GM13976 (cell line): ENCODE measurements around the gene LRRC70.

Source experiments
- DNase-seq: peaks from one replicate; pipeline ENCODE4 v3.0.0; 2012; ENCODE audit warnings: low spot score
- CTCF ChIP-seq: IDR thresholded peaks from 2 replicates; pipeline ENCODE4 v1.5.1; 2012; ENCODE audit warnings: borderline replicate concordance, mild to moderate bottlenecking; ENCODE audit not compliant: insufficient read depth; ENCODE audit errors: extremely low read depth, missing control alignments, control extremely low read depth
- in situ Hi-C: fragments of 300-500 bp; cut with MboI; formaldehyde crosslinking; loops from one replicate; pipeline ENCODE4 v1.12.0; 2022; ENCODE audit warnings: low sequenced_read_pairs, mixed read lengths, inconsistent platforms; ENCODE audit not compliant: unreplicated experiment

LRRC70 gene

GRCh38 chr5:62589504-62589903, 10.9 kb downstream of the LRRC70 start:
- DNase-seq, result no peak
- TF ChIP-seq CTCF, result no peak

GRCh38 chr5:62590387-62590786, 11.8 kb downstream of the LRRC70 start:
- DNase-seq, result no peak
- in situ Hi-C loops, result loop anchor here (25.0 kb wide), 1 partner anchor 378 kb away; no protein-coding TSS in a partner anchor

More at GRCh38 chr5:62589504-62589903, 10.9 kb downstream of the LRRC70 start:
- in situ Hi-C loops, result loop anchor here (25.0 kb wide), 1 partner anchor 377 kb away; no protein-coding TSS in a partner anchor

GRCh38 chr5:62592558-62592957, 13.9 kb downstream of the LRRC70 start:
- no peak for DNase-seq
- TF ChIP-seq CTCF, result no peak
- in situ Hi-C loops, result loop anchor here (25.0 kb wide), 1 partner anchor 380 kb away; no protein-coding TSS in a partner anchor

More at GRCh38 chr5:62590387-62590786, 11.8 kb downstream of the LRRC70 start:
- no peak for TF ChIP-seq CTCF

GRCh38 chr5:62593331-62593730, 14.7 kb downstream of the LRRC70 start:
- in situ Hi-C loops, result loop anchor here (25.0 kb wide), 1 partner anchor 381 kb away; no protein-coding TSS in a partner anchor
- no peak for TF ChIP-seq CTCF
- DNase-seq, result no peak

GRCh38 chr5:62594364-62594984, 15.9 kb downstream of the LRRC70 start:
- in situ Hi-C loops, result loop anchor here (25.0 kb wide), 1 partner anchor 382 kb away; no protein-coding TSS in a partner anchor
- no peak for DNase-seq
- TF ChIP-seq CTCF, result no peak

- in situ Hi-C loops, result loop anchor here (25.0 kb wide), 1 partner anchor 384 kb away; no protein-coding TSS in a partner anchor
- DNase-seq, result no peak
- no peak for TF ChIP-seq CTCF
Observed at GRCh38 chr5:62596096-62596495, 17.5 kb downstream of the LRRC70 start.
